Muscle of leg (tissue), 11 donors: ENCODE data around the gene EPYC. TPM values are rescaled to one million over a fixed set of nuclear protein-coding genes. Genes with fewer than 3 reads are reported as not detected.

Experiments used
- DNase-seq: peaks from one replicate; pipeline ENCODE4 v3.0.0; 2013
- H3K27ac ChIP-seq: one replicate; pipeline ENCODE4 v1.5.1; 2013; ENCODE audit warnings: mild to moderate bottlenecking, low read length, control low read depth
- H3K27me3 ChIP-seq: one replicate; pipeline ENCODE4 v1.6.1; 2013; ENCODE audit warnings: low read length; ENCODE audit not compliant: control insufficient read depth, insufficient read depth
- H3K36me3 ChIP-seq: one replicate; pipeline ENCODE4 v1.6.1; 2013; ENCODE audit warnings: low read length; ENCODE audit not compliant: control insufficient read depth, insufficient read depth
- H3K4me1 ChIP-seq: one replicate; pipeline ENCODE4 v1.6.1; 2013; ENCODE audit warnings: low read length; ENCODE audit not compliant: control insufficient read depth, insufficient read depth
- H3K4me3 ChIP-seq: one replicate; pipeline ENCODE4 v1.5.1; 2013; ENCODE audit warnings: low read length, control low read depth
- H3K9me3 ChIP-seq: replicated peaks from 2 replicates; pipeline ENCODE4 v1.6.1; 2013; ENCODE audit warnings: low read depth, low read length; ENCODE audit not compliant: control insufficient read depth
- WGBS: methylation state at CpG from one replicate; pipeline ENCODE4 v1.1.5; 2013; ENCODE audit warnings: missing lambda C conversion rate; ENCODE audit not compliant: insufficient coverage; 5-methylcytosine and 5-hydroxymethylcytosine counted together
- polyA plus RNA-seq, 8 donors: library from polyadenylated mRNA; unstranded; fragments of 120-200 nt; gene quantifications; one replicate each; pipeline versions ENCODE4 v1.2.1 to v1.2.3, GENCODE V29; 2013; ENCODE audit warnings: inconsistent platforms in 1 of 8, low replicate concordance in 1 of 8; ENCODE audit not compliant: insufficient read length in 8 of 8, insufficient read depth in 1 of 8
- total RNA-seq: library from RNA; stranded (reverse); fragments of 120-200 nt; gene quantifications from one replicate; pipeline ENCODE4 v1.2.4, GENCODE V29; 2013

The EPYC gene
- total and polyA plus RNA-seq, 9 donors = 0.04 to 0.25 (median 0.12) TPM; not detected in 6

- no peaks in the 10 kb centered on the region for H3K36me3 ChIP-seq
- no peak overlapping the region for H3K27ac ChIP-seq
- whole genome bisulfite sequencing = no CpG with 5 or more reads among the region's 1 CpG
- no peaks in the 10 kb centered on the region for H3K27me3 ChIP-seq
- DNase-seq = no peak
- peaks cover 7% of the 10 kb centered on the region for H3K4me1 ChIP-seq
- H3K9me3 ChIP-seq = no peaks in the 10 kb centered on the region
- H3K4me3 ChIP-seq = no peak overlapping the region
Measured at GRCh38 chr12:90977224-90977623, 27.5 kb downstream of the EPYC start.

- H3K27ac ChIP-seq = no peak overlapping the region
- no peaks in the 10 kb centered on the region for H3K27me3 ChIP-seq
- DNase-seq = no peak
- no peaks in the 10 kb centered on the region for H3K9me3 ChIP-seq
- H3K36me3 ChIP-seq = no peaks in the 10 kb centered on the region
- peaks cover 2% of the 10 kb centered on the region for H3K4me1 ChIP-seq
- H3K4me3 ChIP-seq = no peak overlapping the region
Measured at GRCh38 chr12:90974286-90974685, 30.5 kb downstream of the EPYC start.

GRCh38 chr12:90972226-90972625 is 32.5 kb downstream of the EPYC start:
- H3K27me3 ChIP-seq = no peaks in the 10 kb centered on the region
- H3K36me3 ChIP-seq = no peaks in the 10 kb centered on the region
- H3K9me3 ChIP-seq = no peaks in the 10 kb centered on the region
- H3K4me1 ChIP-seq = no peaks in the 10 kb centered on the region
- H3K27ac ChIP-seq = no peak overlapping the region
- no peak for DNase-seq
- H3K4me3 ChIP-seq = no peak overlapping the region

- DNase-seq = no peak
- Histone ChIP-seq H3K36me3 (no peaks in the 10 kb centered on the region), H3K27ac (no peak overlapping the region), H3K27me3 (no peaks in the 10 kb centered on the region), H3K4me1 (no peaks in the 10 kb centered on the region), H3K9me3 (no peaks in the 10 kb centered on the region), H3K4me3 (no peak overlapping the region)
Measured at GRCh38 chr12:90970911-90971310, 33.9 kb downstream of the EPYC start.

- H3K4me3 ChIP-seq = no peak overlapping the region
- H3K36me3 ChIP-seq = no peaks in the 10 kb centered on the region
- H3K4me1 ChIP-seq = no peaks in the 10 kb centered on the region
- H3K27ac ChIP-seq = no peak overlapping the region
- no peaks in the 10 kb centered on the region for H3K9me3 ChIP-seq
- no peaks in the 10 kb centered on the region for H3K27me3 ChIP-seq
- no peak for DNase-seq
Measured at GRCh38 chr12:90970471-90970870, 34.3 kb downstream of the EPYC start.

GRCh38 chr12:90969851-90970250 is 34.9 kb downstream of the EPYC start:
- no peak overlapping the region for H3K4me3 ChIP-seq
- 100% methylated on average over 1 of the region's 2 CpGs for WGBS

GRCh38 chr12:90969346-90969745 is 35.4 kb downstream of the EPYC start:
- no peak for DNase-seq
- no CpG with 5 or more reads among the region's 1 CpG for WGBS
- H3K4me3 ChIP-seq = no peak overlapping the region
- H3K27ac ChIP-seq = no peak overlapping the region
- H3K36me3 ChIP-seq = no peaks in the 10 kb centered on the region
- H3K4me1 ChIP-seq = no peaks in the 10 kb centered on the region
- H3K27me3 ChIP-seq = no peaks in the 10 kb centered on the region
- H3K9me3 ChIP-seq = no peaks in the 10 kb centered on the region

More at GRCh38 chr12:90969851-90970250, 34.9 kb downstream of the EPYC start:
- Histone ChIP-seq H3K27me3 (no peaks in the 10 kb centered on the region), H3K36me3 (no peaks in the 10 kb centered on the region), H3K27ac (no peak overlapping the region), H3K4me1 (no peaks in the 10 kb centered on the region), H3K9me3 (no peaks in the 10 kb centered on the region)
- DNase-seq = no peak

GRCh38 chr12:90965204-90965603 is 39.6 kb downstream of the EPYC start:
- no peaks in the 10 kb centered on the region for H3K27me3 ChIP-seq
- no peaks in the 10 kb centered on the region for H3K4me1 ChIP-seq
- DNase-seq = no peak
- no peaks in the 10 kb centered on the region for H3K36me3 ChIP-seq
- WGBS = no CpG with 5 or more reads among the region's 2 CpGs
- H3K4me3 ChIP-seq = no peak overlapping the region
- no peak overlapping the region for H3K27ac ChIP-seq
- no peaks in the 10 kb centered on the region for H3K9me3 ChIP-seq

GRCh38 chr12:90964616-90965015 is 40.2 kb downstream of the EPYC start:
- no peak for DNase-seq
- H3K27ac ChIP-seq = no peak overlapping the region
- H3K4me1 ChIP-seq = no peaks in the 10 kb centered on the region
- no peaks in the 10 kb centered on the region for H3K36me3 ChIP-seq
- H3K9me3 ChIP-seq = no peaks in the 10 kb centered on the region
- no CpG with 5 or more reads among the region's 2 CpGs for WGBS
- H3K4me3 ChIP-seq = no peak overlapping the region
- no peaks in the 10 kb centered on the region for H3K27me3 ChIP-seq

GRCh38 chr12:90963946-90964345 is 40.8 kb downstream of the EPYC start:
- H3K36me3 ChIP-seq = no peaks in the 10 kb centered on the region
- DNase-seq = no peak
- no peaks in the 10 kb centered on the region for H3K9me3 ChIP-seq
- no peak overlapping the region for H3K27ac ChIP-seq
- WGBS = no CpG with 5 or more reads among the region's 6 CpGs
- H3K4me3 ChIP-seq = no peak overlapping the region
- no peaks in the 10 kb centered on the region for H3K27me3 ChIP-seq
- H3K4me1 ChIP-seq = no peaks in the 10 kb centered on the region

GRCh38 chr12:90961154-90961553 is 43.6 kb downstream of the EPYC start:
- DNase-seq = no peak

More at GRCh38 chr12:90961154-90961553, 43.6 kb downstream of the EPYC start:
- Histone ChIP-seq H3K9me3 (no peaks in the 10 kb centered on the region), H3K4me3 (no peak overlapping the region), H3K4me1 (no peaks in the 10 kb centered on the region), H3K36me3 (no peaks in the 10 kb centered on the region), H3K27me3 (no peaks in the 10 kb centered on the region), H3K27ac (no peak overlapping the region)
- 80% methylated on average over 1 of the region's 4 CpGs for WGBS
